Measurements from ENCODE around the gene KRAS.

GRCh38 chr12:25245491-25245890, 5.2 kb downstream of the KRAS start:
- no peak for TF ChIP-seq EZH2 (IDR thresholded peaks at IDR 0.05; ENCODE audit: low read depth)
- no peak for TF ChIP-seq CTCF (conservative IDR thresholded peaks at IDR 0.05)

Measured in PC-9 (cell line).